Neural progenitor cell (in vitro differentiated cells): ENCODE measurements around the gene TRIM39.

Experiments used
- EZH2 ChIP-seq: fragments of 200-600 bp; sonication (generic); IDR thresholded peaks from 2 replicates; pipeline ENCODE4 v1.6.1; 2017; ENCODE audit warnings: antibody characterized with exemption, mild to moderate bottlenecking, moderate library complexity
- TF ChIP-seq, protein P1 (sequence below): fragments of 200-600 bp; sonication (generic); IDR thresholded peaks from 2 replicates; pipeline ENCODE4 v1.5.1; 2017; ENCODE audit warnings: antibody characterized with exemption, mild to moderate bottlenecking

DNA sequence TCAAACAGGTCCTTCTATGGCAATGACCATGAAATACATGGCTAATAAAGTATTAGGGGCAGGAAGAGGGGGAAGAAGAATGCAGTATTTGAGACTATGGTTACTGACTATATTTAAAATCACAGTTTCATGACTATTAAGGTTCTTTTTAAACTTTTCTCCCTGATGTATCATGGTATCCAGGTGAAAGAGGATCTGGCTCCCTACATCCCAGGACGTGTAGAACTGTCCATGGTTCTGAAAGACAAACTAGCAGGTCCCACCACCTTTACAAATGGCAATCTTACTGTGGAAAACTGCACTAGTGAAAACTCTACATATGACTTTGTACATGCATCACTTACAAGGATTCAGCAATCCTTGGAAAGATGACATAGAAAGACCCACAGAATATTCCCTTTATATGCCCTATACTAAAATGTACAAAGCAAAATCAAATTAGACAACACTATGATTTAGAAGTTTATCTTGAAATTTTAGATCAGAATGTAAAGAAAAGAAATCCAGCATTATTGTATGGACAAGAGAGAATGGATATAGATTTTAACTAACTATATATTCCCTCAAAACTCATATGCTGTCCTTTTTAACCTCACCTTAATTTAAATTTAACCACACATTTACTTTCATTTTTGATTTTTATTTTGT, 51.7 kb downstream of the TRIM39 start:
- TF ChIP-seq, protein P1, sequence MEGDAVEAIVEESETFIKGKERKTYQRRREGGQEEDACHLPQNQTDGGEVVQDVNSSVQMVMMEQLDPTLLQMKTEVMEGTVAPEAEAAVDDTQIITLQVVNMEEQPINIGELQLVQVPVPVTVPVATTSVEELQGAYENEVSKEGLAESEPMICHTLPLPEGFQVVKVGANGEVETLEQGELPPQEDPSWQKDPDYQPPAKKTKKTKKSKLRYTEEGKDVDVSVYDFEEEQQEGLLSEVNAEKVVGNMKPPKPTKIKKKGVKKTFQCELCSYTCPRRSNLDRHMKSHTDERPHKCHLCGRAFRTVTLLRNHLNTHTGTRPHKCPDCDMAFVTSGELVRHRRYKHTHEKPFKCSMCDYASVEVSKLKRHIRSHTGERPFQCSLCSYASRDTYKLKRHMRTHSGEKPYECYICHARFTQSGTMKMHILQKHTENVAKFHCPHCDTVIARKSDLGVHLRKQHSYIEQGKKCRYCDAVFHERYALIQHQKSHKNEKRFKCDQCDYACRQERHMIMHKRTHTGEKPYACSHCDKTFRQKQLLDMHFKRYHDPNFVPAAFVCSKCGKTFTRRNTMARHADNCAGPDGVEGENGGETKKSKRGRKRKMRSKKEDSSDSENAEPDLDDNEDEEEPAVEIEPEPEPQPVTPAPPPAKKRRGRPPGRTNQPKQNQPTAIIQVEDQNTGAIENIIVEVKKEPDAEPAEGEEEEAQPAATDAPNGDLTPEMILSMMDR: no peak
- TF ChIP-seq EZH2: no peak
